ENCODE results near the gene THPO. TPM values are rescaled to one million over a fixed set of nuclear protein-coding genes. Genes with fewer than 3 reads are reported as not detected.

THPO gene
- polyA plus RNA-seq (2012; ENCODE audit: insufficient read length, low read depth), result not detected

DNA sequence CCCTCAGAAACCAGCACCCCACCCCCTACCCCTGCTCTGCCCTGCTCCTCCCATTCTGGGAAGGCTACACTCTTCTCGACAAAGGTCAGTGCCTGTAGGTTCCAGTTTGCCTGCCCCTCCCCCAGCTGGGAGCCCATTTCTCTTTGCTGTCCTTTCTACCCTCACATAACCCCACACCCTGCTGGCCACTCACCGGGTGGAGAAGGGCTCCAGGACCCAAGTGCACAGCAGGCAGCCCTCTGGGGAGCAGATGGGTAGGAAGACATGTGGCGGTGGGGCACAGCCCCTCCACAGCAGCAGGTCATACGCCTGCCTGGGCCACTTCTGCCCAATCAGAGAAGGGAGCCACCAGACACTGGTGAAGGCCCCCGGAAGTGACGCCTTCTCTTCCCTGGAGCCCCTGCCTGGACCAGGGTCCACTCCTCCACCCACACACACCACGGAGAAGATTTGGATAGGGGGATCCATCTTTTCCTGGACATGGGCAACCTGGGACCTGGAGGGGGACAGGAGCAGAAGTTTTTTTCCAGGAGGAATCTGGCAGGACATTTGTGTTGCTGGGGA is at the start of gene THPO:
THPO (minus strand) TSS at position 326 of the 564 bp plus-strand sequence. CDS start 1,948 bp downstream, outside the sequence.
- TF ChIP-seq TAF1 (IDR thresholded peaks at IDR 0.05; ENCODE audit: borderline replicate concordance, insufficient read depth, low read length) (no peak), POLR2AphosphoS5 (IDR thresholded peaks at IDR 0.05; ENCODE audit: low read depth, low read length) (no peak), SIN3A (IDR thresholded peaks at IDR 0.05; ENCODE audit: borderline replicate concordance, insufficient read depth, low read length) (no peak), FOXP2 (optimal IDR thresholded peaks at IDR 0.05; ENCODE audit: borderline replicate concordance, extremely low read depth, extremely low read length, insufficient read depth) (no peak)
- TF ChIP-seq, protein P1, sequence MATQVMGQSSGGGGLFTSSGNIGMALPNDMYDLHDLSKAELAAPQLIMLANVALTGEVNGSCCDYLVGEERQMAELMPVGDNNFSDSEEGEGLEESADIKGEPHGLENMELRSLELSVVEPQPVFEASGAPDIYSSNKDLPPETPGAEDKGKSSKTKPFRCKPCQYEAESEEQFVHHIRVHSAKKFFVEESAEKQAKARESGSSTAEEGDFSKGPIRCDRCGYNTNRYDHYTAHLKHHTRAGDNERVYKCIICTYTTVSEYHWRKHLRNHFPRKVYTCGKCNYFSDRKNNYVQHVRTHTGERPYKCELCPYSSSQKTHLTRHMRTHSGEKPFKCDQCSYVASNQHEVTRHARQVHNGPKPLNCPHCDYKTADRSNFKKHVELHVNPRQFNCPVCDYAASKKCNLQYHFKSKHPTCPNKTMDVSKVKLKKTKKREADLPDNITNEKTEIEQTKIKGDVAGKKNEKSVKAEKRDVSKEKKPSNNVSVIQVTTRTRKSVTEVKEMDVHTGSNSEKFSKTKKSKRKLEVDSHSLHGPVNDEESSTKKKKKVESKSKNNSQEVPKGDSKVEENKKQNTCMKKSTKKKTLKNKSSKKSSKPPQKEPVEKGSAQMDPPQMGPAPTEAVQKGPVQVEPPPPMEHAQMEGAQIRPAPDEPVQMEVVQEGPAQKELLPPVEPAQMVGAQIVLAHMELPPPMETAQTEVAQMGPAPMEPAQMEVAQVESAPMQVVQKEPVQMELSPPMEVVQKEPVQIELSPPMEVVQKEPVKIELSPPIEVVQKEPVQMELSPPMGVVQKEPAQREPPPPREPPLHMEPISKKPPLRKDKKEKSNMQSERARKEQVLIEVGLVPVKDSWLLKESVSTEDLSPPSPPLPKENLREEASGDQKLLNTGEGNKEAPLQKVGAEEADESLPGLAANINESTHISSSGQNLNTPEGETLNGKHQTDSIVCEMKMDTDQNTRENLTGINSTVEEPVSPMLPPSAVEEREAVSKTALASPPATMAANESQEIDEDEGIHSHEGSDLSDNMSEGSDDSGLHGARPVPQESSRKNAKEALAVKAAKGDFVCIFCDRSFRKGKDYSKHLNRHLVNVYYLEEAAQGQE (IDR thresholded peaks at IDR 0.05; ENCODE audit: insufficient read depth in 1 of 2, low read depth in 2 of 2, low read length in 2 of 2), result no peak

DNA sequence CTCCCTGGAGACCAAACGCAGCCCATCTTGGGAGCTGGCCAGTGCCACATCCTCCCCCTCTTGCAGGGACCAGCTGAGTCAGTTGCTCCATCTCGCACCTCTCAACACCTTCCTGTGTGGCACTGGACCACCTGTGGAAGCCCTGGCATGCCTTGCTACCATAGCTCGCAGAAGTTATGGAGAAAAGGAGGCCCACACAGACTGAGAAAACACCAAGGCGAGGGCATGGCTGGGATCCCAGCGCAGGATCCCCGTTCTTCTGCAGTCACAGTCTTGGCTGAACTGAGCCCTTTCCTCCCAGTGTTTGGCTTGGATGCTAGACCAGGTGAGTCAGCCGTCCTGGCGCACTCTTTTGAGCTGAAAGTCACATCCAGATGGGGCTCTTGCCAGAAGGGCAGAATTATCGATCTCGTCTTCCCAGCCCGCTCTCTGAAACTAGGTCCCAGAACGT is 48.7 kb upstream of the THPO start:
- TF ChIP-seq FOXP2 (optimal IDR thresholded peaks at IDR 0.05; ENCODE audit: borderline replicate concordance, extremely low read depth, extremely low read length, insufficient read depth) (no peak), SIN3A (IDR thresholded peaks at IDR 0.05; ENCODE audit: borderline replicate concordance, insufficient read depth, low read length) (no peak), POLR2AphosphoS5 (IDR thresholded peaks at IDR 0.05; ENCODE audit: low read depth, low read length) (no peak), TAF1 (IDR thresholded peaks at IDR 0.05; ENCODE audit: borderline replicate concordance, insufficient read depth, low read length) (no peak)
- TF ChIP-seq, protein P1 (IDR thresholded peaks at IDR 0.05; ENCODE audit: insufficient read depth in 1 of 2, low read depth in 2 of 2, low read length in 2 of 2), result no peak

DNA sequence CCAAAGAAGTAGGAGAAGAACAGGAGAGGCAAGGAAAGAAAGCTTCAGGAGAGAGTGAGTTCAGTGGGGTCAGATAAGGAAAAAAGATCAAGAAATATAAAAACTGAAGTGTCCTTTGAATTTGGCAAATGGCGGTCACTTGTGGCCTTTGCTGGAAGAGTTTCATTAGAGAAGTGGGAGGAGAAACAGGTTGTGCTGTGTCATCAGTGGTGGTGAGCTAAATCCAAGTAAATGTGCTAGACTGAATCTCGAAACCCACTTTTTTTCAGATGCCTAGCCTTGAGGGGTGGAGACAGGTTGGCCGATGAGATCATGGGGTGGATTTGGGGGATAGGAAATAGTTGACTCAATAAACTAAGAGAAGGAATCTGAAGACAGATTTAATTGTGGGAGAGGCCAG is 45.6 kb upstream of the THPO start:
- TF ChIP-seq POLR2AphosphoS5 (IDR thresholded peaks at IDR 0.05; ENCODE audit: low read depth, low read length) (no peak), FOXP2 (optimal IDR thresholded peaks at IDR 0.05; ENCODE audit: borderline replicate concordance, extremely low read depth, extremely low read length, insufficient read depth) (no peak), SIN3A (IDR thresholded peaks at IDR 0.05; ENCODE audit: borderline replicate concordance, insufficient read depth, low read length) (no peak), TAF1 (IDR thresholded peaks at IDR 0.05; ENCODE audit: borderline replicate concordance, insufficient read depth, low read length) (no peak)
- TF ChIP-seq, protein P1 (IDR thresholded peaks at IDR 0.05; ENCODE audit: insufficient read depth in 1 of 2, low read depth in 2 of 2, low read length in 2 of 2), result no peak

DNA sequence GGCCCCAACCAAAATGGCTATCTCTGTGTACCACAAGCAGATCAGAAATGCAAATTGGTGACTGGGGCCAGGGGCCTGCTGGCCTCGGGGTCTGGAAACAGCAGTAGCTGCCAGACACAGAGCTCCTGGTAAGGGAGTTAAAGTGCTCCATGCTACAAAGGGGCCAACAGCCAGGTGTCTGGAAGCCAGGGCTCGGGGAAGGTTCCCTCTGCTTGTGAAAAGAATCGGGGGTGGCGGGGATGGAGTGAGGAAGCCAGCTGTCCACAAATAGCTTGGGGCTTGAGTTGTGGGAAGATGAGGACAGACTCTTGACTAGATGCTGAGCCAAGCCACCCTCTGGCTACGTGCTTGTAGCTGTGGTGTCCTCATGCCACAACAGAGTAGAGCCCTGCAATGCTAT is 41.2 kb upstream of the THPO start:
- TF ChIP-seq FOXP2 (optimal IDR thresholded peaks at IDR 0.05; ENCODE audit: borderline replicate concordance, extremely low read depth, extremely low read length, insufficient read depth), result no peak
- TF ChIP-seq, protein P1 (IDR thresholded peaks at IDR 0.05; ENCODE audit: insufficient read depth in 1 of 2, low read depth in 2 of 2, low read length in 2 of 2), result no peak
- TF ChIP-seq POLR2AphosphoS5 (IDR thresholded peaks at IDR 0.05; ENCODE audit: low read depth, low read length), result no peak
- TF ChIP-seq TAF1 (IDR thresholded peaks at IDR 0.05; ENCODE audit: borderline replicate concordance, insufficient read depth, low read length), result no peak
- TF ChIP-seq SIN3A (IDR thresholded peaks at IDR 0.05; ENCODE audit: borderline replicate concordance, insufficient read depth, low read length), result no peak

Measured in PFSK-1 (cell line).